ENCODE data around the gene KIF12. TPM values are rescaled to one million over a fixed set of nuclear protein-coding genes. Genes with fewer than 3 reads are reported as not detected.

KIF12 gene
- total and polyA plus RNA-seq, 2 of the 8 experiments (the other 6 are each of a cell fraction or from before 2014, with no cell fraction given) = 2.9 to 3.9 TPM

DNA sequence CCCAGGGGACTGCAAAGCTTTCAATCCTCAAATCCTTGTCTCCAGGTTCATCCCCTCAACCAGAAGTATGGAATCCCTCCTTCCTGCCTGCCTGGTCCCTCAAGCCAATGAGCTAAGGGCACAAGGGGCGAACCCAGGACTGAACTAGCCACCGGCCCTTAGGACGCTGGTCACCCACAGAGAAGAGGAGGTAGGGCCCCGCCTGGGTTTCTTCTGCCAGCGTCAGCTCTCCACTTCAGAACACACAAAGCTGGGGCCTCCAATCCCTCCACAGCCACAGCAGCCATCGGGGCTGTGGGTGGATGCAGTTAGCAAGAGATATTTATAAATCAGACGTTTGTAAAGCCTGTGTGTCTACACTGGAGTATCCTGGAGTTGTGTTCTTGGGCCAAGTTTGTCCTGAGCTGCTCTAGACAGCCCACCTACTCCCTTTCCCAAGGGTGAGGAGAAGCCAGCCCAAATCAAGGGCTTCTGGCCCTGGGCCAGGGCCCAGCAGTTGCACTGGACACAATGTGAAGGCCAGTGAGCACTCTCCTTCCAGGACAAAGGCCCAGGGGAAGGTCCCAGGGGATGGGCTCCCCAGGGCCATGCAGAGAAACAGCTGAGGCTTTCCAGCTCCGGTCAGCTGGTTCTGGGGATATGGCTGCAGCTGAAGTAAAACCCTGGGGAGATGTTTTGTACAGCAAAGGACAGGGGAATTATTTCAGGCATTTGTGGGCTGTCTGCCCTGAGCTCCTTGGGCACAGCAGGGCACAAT is 39.9 kb downstream of the KIF12 start (continued):
- TF ChIP-seq, protein P1, sequence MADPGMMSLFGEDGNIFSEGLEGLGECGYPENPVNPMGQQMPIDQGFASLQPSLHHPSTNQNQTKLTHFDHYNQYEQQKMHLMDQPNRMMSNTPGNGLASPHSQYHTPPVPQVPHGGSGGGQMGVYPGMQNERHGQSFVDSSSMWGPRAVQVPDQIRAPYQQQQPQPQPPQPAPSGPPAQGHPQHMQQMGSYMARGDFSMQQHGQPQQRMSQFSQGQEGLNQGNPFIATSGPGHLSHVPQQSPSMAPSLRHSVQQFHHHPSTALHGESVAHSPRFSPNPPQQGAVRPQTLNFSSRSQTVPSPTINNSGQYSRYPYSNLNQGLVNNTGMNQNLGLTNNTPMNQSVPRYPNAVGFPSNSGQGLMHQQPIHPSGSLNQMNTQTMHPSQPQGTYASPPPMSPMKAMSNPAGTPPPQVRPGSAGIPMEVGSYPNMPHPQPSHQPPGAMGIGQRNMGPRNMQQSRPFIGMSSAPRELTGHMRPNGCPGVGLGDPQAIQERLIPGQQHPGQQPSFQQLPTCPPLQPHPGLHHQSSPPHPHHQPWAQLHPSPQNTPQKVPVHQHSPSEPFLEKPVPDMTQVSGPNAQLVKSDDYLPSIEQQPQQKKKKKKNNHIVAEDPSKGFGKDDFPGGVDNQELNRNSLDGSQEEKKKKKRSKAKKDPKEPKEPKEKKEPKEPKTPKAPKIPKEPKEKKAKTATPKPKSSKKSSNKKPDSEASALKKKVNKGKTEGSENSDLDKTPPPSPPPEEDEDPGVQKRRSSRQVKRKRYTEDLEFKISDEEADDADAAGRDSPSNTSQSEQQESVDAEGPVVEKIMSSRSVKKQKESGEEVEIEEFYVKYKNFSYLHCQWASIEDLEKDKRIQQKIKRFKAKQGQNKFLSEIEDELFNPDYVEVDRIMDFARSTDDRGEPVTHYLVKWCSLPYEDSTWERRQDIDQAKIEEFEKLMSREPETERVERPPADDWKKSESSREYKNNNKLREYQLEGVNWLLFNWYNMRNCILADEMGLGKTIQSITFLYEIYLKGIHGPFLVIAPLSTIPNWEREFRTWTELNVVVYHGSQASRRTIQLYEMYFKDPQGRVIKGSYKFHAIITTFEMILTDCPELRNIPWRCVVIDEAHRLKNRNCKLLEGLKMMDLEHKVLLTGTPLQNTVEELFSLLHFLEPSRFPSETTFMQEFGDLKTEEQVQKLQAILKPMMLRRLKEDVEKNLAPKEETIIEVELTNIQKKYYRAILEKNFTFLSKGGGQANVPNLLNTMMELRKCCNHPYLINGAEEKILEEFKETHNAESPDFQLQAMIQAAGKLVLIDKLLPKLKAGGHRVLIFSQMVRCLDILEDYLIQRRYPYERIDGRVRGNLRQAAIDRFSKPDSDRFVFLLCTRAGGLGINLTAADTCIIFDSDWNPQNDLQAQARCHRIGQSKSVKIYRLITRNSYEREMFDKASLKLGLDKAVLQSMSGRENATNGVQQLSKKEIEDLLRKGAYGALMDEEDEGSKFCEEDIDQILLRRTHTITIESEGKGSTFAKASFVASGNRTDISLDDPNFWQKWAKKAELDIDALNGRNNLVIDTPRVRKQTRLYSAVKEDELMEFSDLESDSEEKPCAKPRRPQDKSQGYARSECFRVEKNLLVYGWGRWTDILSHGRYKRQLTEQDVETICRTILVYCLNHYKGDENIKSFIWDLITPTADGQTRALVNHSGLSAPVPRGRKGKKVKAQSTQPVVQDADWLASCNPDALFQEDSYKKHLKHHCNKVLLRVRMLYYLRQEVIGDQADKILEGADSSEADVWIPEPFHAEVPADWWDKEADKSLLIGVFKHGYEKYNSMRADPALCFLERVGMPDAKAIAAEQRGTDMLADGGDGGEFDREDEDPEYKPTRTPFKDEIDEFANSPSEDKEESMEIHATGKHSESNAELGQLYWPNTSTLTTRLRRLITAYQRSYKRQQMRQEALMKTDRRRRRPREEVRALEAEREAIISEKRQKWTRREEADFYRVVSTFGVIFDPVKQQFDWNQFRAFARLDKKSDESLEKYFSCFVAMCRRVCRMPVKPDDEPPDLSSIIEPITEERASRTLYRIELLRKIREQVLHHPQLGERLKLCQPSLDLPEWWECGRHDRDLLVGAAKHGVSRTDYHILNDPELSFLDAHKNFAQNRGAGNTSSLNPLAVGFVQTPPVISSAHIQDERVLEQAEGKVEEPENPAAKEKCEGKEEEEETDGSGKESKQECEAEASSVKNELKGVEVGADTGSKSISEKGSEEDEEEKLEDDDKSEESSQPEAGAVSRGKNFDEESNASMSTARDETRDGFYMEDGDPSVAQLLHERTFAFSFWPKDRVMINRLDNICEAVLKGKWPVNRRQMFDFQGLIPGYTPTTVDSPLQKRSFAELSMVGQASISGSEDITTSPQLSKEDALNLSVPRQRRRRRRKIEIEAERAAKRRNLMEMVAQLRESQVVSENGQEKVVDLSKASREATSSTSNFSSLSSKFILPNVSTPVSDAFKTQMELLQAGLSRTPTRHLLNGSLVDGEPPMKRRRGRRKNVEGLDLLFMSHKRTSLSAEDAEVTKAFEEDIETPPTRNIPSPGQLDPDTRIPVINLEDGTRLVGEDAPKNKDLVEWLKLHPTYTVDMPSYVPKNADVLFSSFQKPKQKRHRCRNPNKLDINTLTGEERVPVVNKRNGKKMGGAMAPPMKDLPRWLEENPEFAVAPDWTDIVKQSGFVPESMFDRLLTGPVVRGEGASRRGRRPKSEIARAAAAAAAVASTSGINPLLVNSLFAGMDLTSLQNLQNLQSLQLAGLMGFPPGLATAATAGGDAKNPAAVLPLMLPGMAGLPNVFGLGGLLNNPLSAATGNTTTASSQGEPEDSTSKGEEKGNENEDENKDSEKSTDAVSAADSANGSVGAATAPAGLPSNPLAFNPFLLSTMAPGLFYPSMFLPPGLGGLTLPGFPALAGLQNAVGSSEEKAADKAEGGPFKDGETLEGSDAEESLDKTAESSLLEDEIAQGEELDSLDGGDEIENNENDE (IDR thresholded peaks at IDR 0.05; ENCODE audit: insufficient replicate concordance, low read length) = no peak
- no peak for TF ChIP-seq FOSL1 (IDR thresholded peaks at IDR 0.05; ENCODE audit: insufficient read depth, low read depth, low read length)
- no peak for TF ChIP-seq SRF (IDR thresholded peaks at IDR 0.05; ENCODE audit: low read depth, low read length)
- no peak for TF ChIP-seq SIN3A (conservative IDR thresholded peaks at IDR 0.05 in 1 of 2, IDR thresholded peaks at IDR 0.05 in 1 of 2; ENCODE audit: low read depth in 1 of 2, low read length in 2 of 2)
- no peak for TF ChIP-seq TAF7 (optimal IDR thresholded peaks at IDR 0.05; ENCODE audit: borderline replicate concordance, low read depth, low read length)
- TF ChIP-seq BCL11A (IDR thresholded peaks at IDR 0.05; ENCODE audit: low read depth in 2 of 2, low read length in 2 of 2) = no peak
- TF ChIP-seq CTBP2 (IDR thresholded peaks at IDR 0.05; ENCODE audit: borderline replicate concordance, insufficient read depth, insufficient read length, low read length) = no peak

Measured in H1 (cell line).